HG02981 (cell line): ENCODE measurements around the gene PRPF40B.
"Not testable (repeated sequence)": the region's sequence is repeated elsewhere in the genome, so short reads cannot be mapped to it uniquely, and the experiment has no call there.

Experiments
- ATAC-seq: cut with Tn5 transposase; IDR thresholded peaks from one replicate; pipeline ENCODE4 v1.9.1; 2021; ENCODE audit warnings: mild to moderate bottlenecking, moderate library complexity; ENCODE audit not compliant: unreplicated experiment

The PRPF40B gene

GRCh38 chr12:49609059-49609874 is 14.1 kb upstream of the PRPF40B start:
- ATAC-seq: no peak

- no peak for ATAC-seq
Measured at GRCh38 chr12:49609875-49610154, 13.5 kb upstream of the PRPF40B start.

GRCh38 chr12:49610785-49611184 is 12.6 kb upstream of the PRPF40B start:
- not testable (repeated sequence) for ATAC-seq

GRCh38 chr12:49612210-49612609 is 11.2 kb upstream of the PRPF40B start:
- ATAC-seq: no peak

GRCh38 chr12:49615725-49616124 is 7.6 kb upstream of the PRPF40B start:
- no peak for ATAC-seq

- no peak for ATAC-seq
Measured at GRCh38 chr12:49616533-49617219, 6.7 kb upstream of the PRPF40B start.

GRCh38 chr12:49618576-49618975 is 4.8 kb upstream of the PRPF40B start:
- ATAC-seq: no peak

GRCh38 chr12:49619286-49619685 is 4.1 kb upstream of the PRPF40B start:
- ATAC-seq: no peak

- ATAC-seq: no peak
Measured at GRCh38 chr12:49621651-49622500, 1.5 kb upstream of the PRPF40B start.

GRCh38 chr12:49622501-49623141 is 740 bp upstream of the PRPF40B start:
- ATAC-seq: peak; percentile 31

- no peak for ATAC-seq
Measured at GRCh38 chr12:49624921-49625577, 1.7 kb downstream of the PRPF40B start.

GRCh38 chr12:49626169-49626835 is 2.9 kb downstream of the PRPF40B start:
- ATAC-seq: no peak

GRCh38 chr12:49626836-49627235 is 3.5 kb downstream of the PRPF40B start:
- ATAC-seq: no peak

- no peak for ATAC-seq
Measured at GRCh38 chr12:49627752-49628360, 4.5 kb downstream of the PRPF40B start.

GRCh38 chr12:49631336-49631907 is 8.1 kb downstream of the PRPF40B start:
- ATAC-seq: no peak

GRCh38 chr12:49632401-49632800 is 9.0 kb downstream of the PRPF40B start:
- no peak for ATAC-seq

- no peak for ATAC-seq
Measured at GRCh38 chr12:49632986-49633702, 9.8 kb downstream of the PRPF40B start.

GRCh38 chr12:49633703-49634345 is 10.5 kb downstream of the PRPF40B start:
- no peak for ATAC-seq
